ENCODE data around the gene MAP2. TPM values are rescaled to one million over a fixed set of nuclear protein-coding genes. Genes with fewer than 3 reads are reported as not detected.

The MAP2 gene
- total RNA-seq, 1 donor from 2014 or later, result 16.5 TPM

GRCh38 chr2:209702775-209703174, 278.9 kb downstream of the MAP2 start:
- no peaks in the 10 kb centered on the region for H3K27me3 Mint-ChIP-seq
- no peaks in the 10 kb centered on the region for H3K4me1 Mint-ChIP-seq (ENCODE audit: low read depth)

GRCh38 chr2:209713219-209713618, 289.4 kb downstream of the MAP2 start:
- Mint-ChIP-seq H3K27ac (no peak overlapping the region), H3K4me1 (ENCODE audit: low read depth) (peaks cover 22% of the 10 kb centered on the region), H3K4me3 (ENCODE audit: low read depth) (no peak overlapping the region), H3K36me3 (ENCODE audit: insufficient read depth) (no peaks in the 10 kb centered on the region), H3K27me3 (peaks cover 4% of the 10 kb centered on the region), H3K9me3 (ENCODE audit: low read depth) (no peaks in the 10 kb centered on the region)
- no peak for DNase-seq (ENCODE audit: low spot score, unreplicated experiment)
- no peak for TF ChIP-seq CTCF (IDR thresholded peaks at IDR 0.05; ENCODE audit: unreplicated experiment)

More at GRCh38 chr2:209702775-209703174, 278.9 kb downstream of the MAP2 start:
- no peak for DNase-seq (ENCODE audit: low spot score, unreplicated experiment)
- Mint-ChIP-seq H3K36me3 (ENCODE audit: insufficient read depth) (no peaks in the 10 kb centered on the region), H3K4me3 (ENCODE audit: low read depth) (no peak overlapping the region), H3K9me3 (ENCODE audit: low read depth) (no peaks in the 10 kb centered on the region), H3K27ac (no peak overlapping the region)
- TF ChIP-seq CTCF (IDR thresholded peaks at IDR 0.05; ENCODE audit: unreplicated experiment), result no peak

GRCh38 chr2:209719034-209719433, 295.2 kb downstream of the MAP2 start:
- Mint-ChIP-seq H3K27ac (no peak overlapping the region), H3K4me3 (ENCODE audit: low read depth) (no peak overlapping the region), H3K36me3 (ENCODE audit: insufficient read depth) (no peaks in the 10 kb centered on the region), H3K4me1 (ENCODE audit: low read depth) (peaks cover 2% of the 10 kb centered on the region), H3K9me3 (ENCODE audit: low read depth) (peaks cover 3% of the 10 kb centered on the region), H3K27me3 (peaks cover 4% of the 10 kb centered on the region)
- no peak for DNase-seq (ENCODE audit: low spot score, unreplicated experiment)
- no peak for TF ChIP-seq CTCF (IDR thresholded peaks at IDR 0.05; ENCODE audit: unreplicated experiment)

- H3K9me3 Mint-ChIP-seq (ENCODE audit: low read depth), result peaks cover 3% of the 10 kb centered on the region
- H3K27ac Mint-ChIP-seq, result no peak overlapping the region
- TF ChIP-seq CTCF (IDR thresholded peaks at IDR 0.05; ENCODE audit: unreplicated experiment), result no peak
- H3K36me3 Mint-ChIP-seq (ENCODE audit: insufficient read depth), result no peaks in the 10 kb centered on the region
- H3K4me1 Mint-ChIP-seq (ENCODE audit: low read depth), result peaks cover 2% of the 10 kb centered on the region
- peaks cover 4% of the 10 kb centered on the region for H3K27me3 Mint-ChIP-seq
- DNase-seq (ENCODE audit: low spot score, unreplicated experiment), result no peak
- H3K4me3 Mint-ChIP-seq (ENCODE audit: low read depth), result no peak overlapping the region
These were observed 297.6 kb downstream of the MAP2 start for GRCh38 chr2:209721497-209721896.

GRCh38 chr2:209726311-209726710, 302.5 kb downstream of the MAP2 start:
- H3K27ac Mint-ChIP-seq, result no peak overlapping the region
- H3K4me3 Mint-ChIP-seq (ENCODE audit: low read depth), result no peak overlapping the region
- no peak for TF ChIP-seq CTCF (IDR thresholded peaks at IDR 0.05; ENCODE audit: unreplicated experiment)
- no peaks in the 10 kb centered on the region for H3K36me3 Mint-ChIP-seq (ENCODE audit: insufficient read depth)
- no peaks in the 10 kb centered on the region for H3K27me3 Mint-ChIP-seq
- no peaks in the 10 kb centered on the region for H3K4me1 Mint-ChIP-seq (ENCODE audit: low read depth)
- no peaks in the 10 kb centered on the region for H3K9me3 Mint-ChIP-seq (ENCODE audit: low read depth)
- no peak for DNase-seq (ENCODE audit: low spot score, unreplicated experiment)
